Osteoblast (primary cell): ENCODE measurements around the gene MRPL27. TPM values are rescaled to one million over a fixed set of nuclear protein-coding genes. Genes with fewer than 3 reads are reported as not detected.
"Not testable (repeated sequence)": the region's sequence is repeated elsewhere in the genome, so short reads cannot be mapped to it uniquely, and the experiment has no call there.

Source experiments
- DNase-seq: peaks from one replicate; pipeline ENCODE4 v3.0.0; 2011; ENCODE audit warnings: low spot score, mixed read lengths; ENCODE audit not compliant: insufficient read length; ENCODE audit errors: missing footprints
- H2AFZ ChIP-seq: 2 replicates; pipeline ENCODE4 v1.6.0; 2011; ENCODE audit warnings: mild to moderate bottlenecking, low read length
- H3K27ac ChIP-seq: 2 replicates; pipeline ENCODE4 v1.5.1; 2011; ENCODE audit warnings: mild to moderate bottlenecking, low read depth, low read length, moderate library complexity
- H3K27me3 ChIP-seq: 2 replicates; pipeline ENCODE4 v1.6.0; 2012; ENCODE audit warnings: mild to moderate bottlenecking, control low read depth, inconsistent platforms, low read length, moderate library complexity; ENCODE audit not compliant: insufficient read depth
- H3K36me3 ChIP-seq: 2 replicates; pipeline ENCODE4 v1.5.1; 2011; ENCODE audit warnings: mild to moderate bottlenecking, low read length, control low read depth, moderate library complexity; ENCODE audit not compliant: insufficient read depth
- H3K4me1 ChIP-seq: 2 replicates; pipeline ENCODE4 v1.5.1; 2011; ENCODE audit warnings: mild to moderate bottlenecking, low read length, control low read depth, moderate library complexity; ENCODE audit not compliant: insufficient read depth
- H3K4me2 ChIP-seq: 2 replicates; pipeline ENCODE4 v1.6.0; 2011; ENCODE audit warnings: mild to moderate bottlenecking, low read length; ENCODE audit not compliant: insufficient read depth
- H3K4me3 ChIP-seq: fragments of 200-600 bp; sonication (generic); 3 replicates; pipeline ENCODE4 v1.5.1; 2012; ENCODE audit warnings: mild to moderate bottlenecking, low read length, inconsistent platforms; ENCODE audit not compliant: insufficient read depth
- H3K79me2 ChIP-seq: 2 replicates; pipeline ENCODE4 v1.6.0; 2012; ENCODE audit warnings: mild to moderate bottlenecking, low read length, control low read depth, inconsistent platforms; ENCODE audit not compliant: insufficient read depth
- H3K9me3 ChIP-seq: 2 replicates; pipeline ENCODE4 v1.5.1; 2011; ENCODE audit warnings: low read depth, low read length, control low read depth
- H4K20me1 ChIP-seq: 2 replicates; pipeline ENCODE4 v1.6.0; 2012; ENCODE audit warnings: mild to moderate bottlenecking, low read length, control low read depth; ENCODE audit not compliant: insufficient read depth
- CTCF ChIP-seq: IDR thresholded peaks from 2 replicates; pipeline ENCODE4 v1.5.1; 2011; ENCODE audit warnings: mild to moderate bottlenecking, low read depth, low read length, moderate library complexity; ENCODE audit errors: extremely low read depth
- total RNA-seq: library from RNA; depleted of rRNA; stranded (reverse); fragments of >200 nt; gene quantifications from 2 replicates; pipeline ENCODE4 v1.2.3, GENCODE V29; 2012

Gene MRPL27
- total RNA-seq, 1 donor: 55.7 TPM

- H3K27me3 ChIP-seq: no peaks in the 10 kb centered on the region
- no peak for TF ChIP-seq CTCF
- H3K4me2 ChIP-seq: no peak overlapping the region
- H3K27ac ChIP-seq: no peak overlapping the region
- H3K36me3 ChIP-seq: no peaks in the 10 kb centered on the region
- no peak for DNase-seq
- H2AFZ ChIP-seq: no peak overlapping the region
- no peaks in the 10 kb centered on the region for H3K79me2 ChIP-seq
- no peaks in the 10 kb centered on the region for H3K9me3 ChIP-seq
- H3K4me3 ChIP-seq: no peak overlapping the region
- no peaks in the 10 kb centered on the region for H4K20me1 ChIP-seq
- H3K4me1 ChIP-seq: no peaks in the 10 kb centered on the region
Observed at GRCh38 chr17:50339381-50339780, 33.6 kb downstream of the MRPL27 start.

GRCh38 chr17:50338645-50339044 lies 34.3 kb downstream of the MRPL27 start:
- no peak for DNase-seq
- no peak for TF ChIP-seq CTCF

GRCh38 chr17:50337956-50338355 lies 35.0 kb downstream of the MRPL27 start:
- no peaks in the 10 kb centered on the region for H3K79me2 ChIP-seq
- DNase-seq: no peak
- H3K4me2 ChIP-seq: no peak overlapping the region
- TF ChIP-seq CTCF: no peak
- peaks cover 5% of the 10 kb centered on the region for H3K4me1 ChIP-seq
- no peak overlapping the region for H3K4me3 ChIP-seq
- H3K36me3 ChIP-seq: no peaks in the 10 kb centered on the region
- H3K27me3 ChIP-seq: no peaks in the 10 kb centered on the region
- H3K9me3 ChIP-seq: no peaks in the 10 kb centered on the region
- no peak overlapping the region for H3K27ac ChIP-seq
- no peaks in the 10 kb centered on the region for H4K20me1 ChIP-seq
- H2AFZ ChIP-seq: no peak overlapping the region

More at GRCh38 chr17:50338645-50339044, 34.3 kb downstream of the MRPL27 start:
- no peak overlapping the region for H3K27ac ChIP-seq
- H3K79me2 ChIP-seq: no peaks in the 10 kb centered on the region
- H3K4me1 ChIP-seq: peaks cover 1% of the 10 kb centered on the region
- H4K20me1 ChIP-seq: no peaks in the 10 kb centered on the region
- no peaks in the 10 kb centered on the region for H3K27me3 ChIP-seq
- H3K9me3 ChIP-seq: no peaks in the 10 kb centered on the region
- no peaks in the 10 kb centered on the region for H3K36me3 ChIP-seq
- H2AFZ ChIP-seq: no peak overlapping the region
- no peak overlapping the region for H3K4me3 ChIP-seq
- no peak overlapping the region for H3K4me2 ChIP-seq

GRCh38 chr17:50333291-50334057 lies 39.5 kb downstream of the MRPL27 start:
- TF ChIP-seq CTCF: peak; percentile 15
- not testable (repeated sequence) for H4K20me1 ChIP-seq, H3K27me3 ChIP-seq, H2AFZ ChIP-seq, H3K9me3 ChIP-seq, DNase-seq, H3K27ac ChIP-seq, H3K79me2 ChIP-seq, H3K4me3 ChIP-seq, H3K36me3 ChIP-seq
- Histone ChIP-seq H3K4me1 (peaks cover 21% of the 10 kb centered on the region), H3K4me2 (peak overlapping the region; percentile 29)
